ENCODE measurements around the gene STIM1. TPM values are rescaled to one million over a fixed set of nuclear protein-coding genes. Genes with fewer than 3 reads are reported as not detected.
A peak's percentile ranks its signal among the peaks of the same experiment; 100 is the strongest.

The STIM1 gene
- total and polyA plus RNA-seq, 10 of the 15 experiments (the other 5 are each of a cell fraction or from before 2014, with no cell fraction given) = 8.6 to 57.7 (median 29.3) TPM

DNA sequence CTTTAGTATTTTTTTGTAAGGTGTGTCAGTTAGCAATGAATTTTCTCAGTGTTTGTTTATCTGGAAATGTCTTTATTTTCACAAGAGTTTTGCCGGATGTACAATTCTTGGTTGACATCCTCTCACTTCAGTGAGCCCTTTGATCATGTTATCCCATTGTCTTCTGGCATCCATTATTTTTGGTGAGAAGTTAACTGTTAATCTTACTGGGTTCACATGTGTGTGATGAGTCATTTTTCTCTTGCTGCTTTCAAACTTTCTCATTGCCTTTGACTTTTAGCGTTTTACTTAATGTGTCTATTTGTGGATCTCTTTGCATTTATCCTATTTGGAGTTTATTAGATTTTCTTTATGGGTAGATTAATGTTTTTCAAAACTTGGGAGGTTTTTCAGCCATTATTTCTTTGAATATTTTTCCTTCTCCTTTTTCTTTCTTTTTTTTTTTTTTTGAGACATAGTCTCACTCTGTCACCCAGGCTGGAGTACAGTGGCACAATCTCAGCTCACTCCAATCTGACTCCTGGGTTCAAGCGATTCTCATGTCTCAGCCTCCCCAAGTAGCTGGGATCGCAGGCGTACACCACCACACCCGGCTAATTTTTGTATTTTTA, 138.7 kb downstream of the STIM1 start (continued):
- TF ChIP-seq PKNOX1 (IDR thresholded peaks at IDR 0.05) = no peak
- no peak for TF ChIP-seq BHLHE40 (IDR thresholded peaks at IDR 0.05; ENCODE audit: borderline replicate concordance in 1 of 2, low read depth in 2 of 2, low read length in 1 of 2)
- TF ChIP-seq TCF12 (IDR thresholded peaks at IDR 0.05; ENCODE audit: low read depth, low read length) = no peak
- no peak for TF ChIP-seq TCF3 (IDR thresholded peaks at IDR 0.05; ENCODE audit: borderline replicate concordance, insufficient read depth, low read depth, low read length)
- TF ChIP-seq EP300 (IDR thresholded peaks at IDR 0.05; ENCODE audit: borderline replicate concordance in 1 of 2, control insufficient read depth in 1 of 2, low read depth in 2 of 2, low read length in 2 of 2) = no peak
- no peak for TF ChIP-seq HCFC1 (IDR thresholded peaks at IDR 0.05; ENCODE audit: low read length)
- no peak for TF ChIP-seq ATF3 (IDR thresholded peaks at IDR 0.05; ENCODE audit: borderline replicate concordance, extremely low read depth, low read depth, low read length)
- TF ChIP-seq MYB (IDR thresholded peaks at IDR 0.05; ENCODE audit: borderline replicate concordance, low read depth, low read length) = no peak
- TF ChIP-seq ATF7 (IDR thresholded peaks at IDR 0.05; ENCODE audit: low read depth) = peak; percentile 63; the same call in 1 of the 2 replicates
- no peak for TF ChIP-seq NR2F1 (conservative IDR thresholded peaks at IDR 0.05)
- TF ChIP-seq HDAC2 (IDR thresholded peaks at IDR 0.05) = no peak
- no peak for TF ChIP-seq GABPA (IDR thresholded peaks at IDR 0.05; ENCODE audit: low read depth)

Data from GM12878 (cell line).